Right renal cortex interstitium (tissue), 3 donors: ENCODE data around the gene MOV10L1. TPM values are rescaled to one million over a fixed set of nuclear protein-coding genes. Genes with fewer than 3 reads are reported as not detected.

Source experiments
- polyA plus RNA-seq, 3 donors: library from polyadenylated mRNA; unstranded; fragments of 120-200 nt; gene quantifications; one replicate each; pipeline ENCODE4 v1.2.1, GENCODE V29; 2013; ENCODE audit not compliant: insufficient read length in 3 of 3

The MOV10L1 gene
- polyA plus RNA-seq, 3 donors = 0.49 to 1.0 (median 0.85) TPM

Other genes starting within 250 kb of the MOV10L1 start
- gene ZBED4, start 236.2 kb upstream of the MOV10L1 start, polyA plus RNA-seq = 10 to 100 TPM; 16.3 to 16.8 (median 16.6) TPM
- 10 to 100 TPM; 22.7 to 28.2 (median 27.0) TPM for gene ALG12, start 171.6 kb upstream of the MOV10L1 start, polyA plus RNA-seq
- gene CRELD2, start 171.4 kb upstream of the MOV10L1 start, polyA plus RNA-seq = 10 to 100 TPM; 23.6 to 28.5 (median 26.4) TPM
- gene PIM3, start 129.2 kb upstream of the MOV10L1 start, polyA plus RNA-seq = 10 to 100 TPM; 12.4 to 16.2 (median 14.5) TPM
- under 1 TPM in 1 of 3 donors, not detected in 2; 0.03 TPM for gene IL17REL, start 77.2 kb upstream of the MOV10L1 start, polyA plus RNA-seq
- gene TTLL8, start 31.7 kb upstream of the MOV10L1 start, polyA plus RNA-seq = not detected
- 1 to 10 TPM in 1 of 3 donors, under 1 TPM in 2; 0.64 to 1.0 (median 0.90) TPM for gene MLC1, start 4.6 kb upstream of the MOV10L1 start, polyA plus RNA-seq
- 1 to 10 TPM in 2 of 3 donors, under 1 TPM in 1; 0.65 to 1.5 (median 1.1) TPM for gene PANX2, start 80.7 kb downstream of the MOV10L1 start, polyA plus RNA-seq
- gene TRABD, start 95.9 kb downstream of the MOV10L1 start, polyA plus RNA-seq = 10 to 100 TPM; 17.1 to 20.7 (median 17.8) TPM
- gene SELENOO, start 111.0 kb downstream of the MOV10L1 start, polyA plus RNA-seq = 10 to 100 TPM; 13.9 to 18.3 (median 14.8) TPM
- 10 to 100 TPM; 26.4 to 28.3 (median 28.1) TPM for gene TUBGCP6, start 155.0 kb downstream of the MOV10L1 start, polyA plus RNA-seq
- gene HDAC10, start 161.3 kb downstream of the MOV10L1 start, polyA plus RNA-seq = 10 to 100 TPM; 13.2 to 15.8 (median 13.7) TPM
- gene MAPK12, start 171.7 kb downstream of the MOV10L1 start, polyA plus RNA-seq = 10 to 100 TPM in 1 of 3 donors, 1 to 10 TPM in 2; 9.1 to 10.9 (median 9.9) TPM
- gene MAPK11, start 180.4 kb downstream of the MOV10L1 start, polyA plus RNA-seq = 1 to 10 TPM; 6.1 to 7.9 (median 6.4) TPM
- 100 to 1,000 TPM; 193 to 218 (median 204) TPM for gene PLXNB2, start 217.6 kb downstream of the MOV10L1 start, polyA plus RNA-seq
- gene DENND6B, start 237.0 kb downstream of the MOV10L1 start, polyA plus RNA-seq = 10 to 100 TPM in 2 of 3 donors, 1 to 10 TPM in 1; 9.0 to 12.0 (median 11.2) TPM